Kidney (tissue), 14 donors: ENCODE measurements around the gene PCNA. TPM values are rescaled to one million over a fixed set of nuclear protein-coding genes. Genes with fewer than 3 reads are reported as not detected.

ENCODE experiments used
- DNase-seq, 5 donors: peaks; one replicate each; pipeline ENCODE4 v3.0.0-alpha.2; 2013 to 2020
- FAIRE-seq: peaks from 2 replicates; lab custom pipeline; 2012; peaks lifted over from hg19 to GRCh38; lab: Jason Lieb, UNC
- H3K27ac ChIP-seq, 2 donors: one replicate each; pipeline ENCODE4 v1.7.0; 2013; ENCODE audit warnings: low read depth in 2 of 2, low read length in 2 of 2, inconsistent platforms in 1 of 2
- H3K27me3 ChIP-seq: one replicate; pipeline ENCODE4 v1.7.1; 2013; ENCODE audit warnings: low read length, inconsistent platforms; ENCODE audit not compliant: control insufficient read depth, insufficient read depth
- H3K36me3 ChIP-seq, 3 donors: one replicate each; pipeline versions ENCODE4 v1.7.0 to v1.7.1; 2013; ENCODE audit warnings: low read length in 3 of 3, control low read depth in 1 of 3, inconsistent platforms in 1 of 3; ENCODE audit not compliant: insufficient read depth in 3 of 3, control insufficient read depth in 2 of 3
- H3K4me1 ChIP-seq, 3 donors: one replicate each; pipeline versions ENCODE4 v1.7.0 to v1.7.1; 2013; ENCODE audit warnings: low read length in 3 of 3, inconsistent platforms in 1 of 3, low read depth in 1 of 3; ENCODE audit not compliant: control insufficient read depth in 2 of 3, insufficient read depth in 2 of 3
- H3K4me3 ChIP-seq, 3 donors: one replicate each; pipeline versions ENCODE4 v1.7.0 to v1.8.1; 2013; ENCODE audit warnings: low read length in 3 of 3, control low read depth in 1 of 3, inconsistent platforms in 1 of 3
- H3K9ac ChIP-seq, 3 donors: one replicate each; pipeline versions ENCODE4 v1.7.0 to v1.7.1; 2013; ENCODE audit warnings: low read length in 3 of 3, control low read depth in 1 of 3, inconsistent platforms in 1 of 3
- H3K9me3 ChIP-seq, 3 donors: one replicate each; pipeline versions ENCODE4 v1.7.0 to v1.7.1; 2013; ENCODE audit warnings: low read length in 3 of 3, control low read depth in 1 of 3, inconsistent platforms in 1 of 3; ENCODE audit not compliant: control insufficient read depth in 2 of 3, insufficient read depth in 1 of 3
- intact Hi-C: fragments of 100-400 bp; cut with DNase I; formaldehyde crosslinking; loops from one replicate; pipeline ENCODE4 v1.11.1; 2022
- polyA plus RNA-seq: library from polyadenylated mRNA; stranded (reverse); fragments of 350-450 nt; fragmentation: Illumina TruSeq; extraction: RNeasy Lipid Tissue Mini Kit (QIAGEN cat#74804); gene quantifications from one replicate; pipeline ENCODE4 v1.2.3, GENCODE V29; 2014; ENCODE audit warnings: low read depth, low replicate concordance; ENCODE audit not compliant: insufficient read depth
- total RNA-seq: library from RNA; stranded (reverse); fragmentation: NEBNext Ultra II Directional; extraction: Animal tissue kit (Norgen Biotek cat#: 25700); gene quantifications from one replicate; pipeline ENCODE4 v1.2.1, GENCODE V29; 2021
- TF ChIP-seq, protein P1 (sequence below): IDR thresholded peaks from 3 replicates; pipeline ENCODE4 v1.5.1; 2012; ENCODE audit warnings: mild to moderate bottlenecking, moderate library complexity, borderline replicate concordance; ENCODE audit not compliant: insufficient read depth; ENCODE audit errors: extremely low read depth
- donor health status: control.
- donor health status: control.
- donor health status: control.
- donor health status: control.
- donor health status: control.
- donor health status: DM: yes; HTN: yes; CAD: no.
- donor health status: Normal renal cell carcinoma (clear cell type).

Gene PCNA
- total and polyA plus RNA-seq, 2 donors from 2014 or later, result 46.4 to 48.2 TPM

DNA sequence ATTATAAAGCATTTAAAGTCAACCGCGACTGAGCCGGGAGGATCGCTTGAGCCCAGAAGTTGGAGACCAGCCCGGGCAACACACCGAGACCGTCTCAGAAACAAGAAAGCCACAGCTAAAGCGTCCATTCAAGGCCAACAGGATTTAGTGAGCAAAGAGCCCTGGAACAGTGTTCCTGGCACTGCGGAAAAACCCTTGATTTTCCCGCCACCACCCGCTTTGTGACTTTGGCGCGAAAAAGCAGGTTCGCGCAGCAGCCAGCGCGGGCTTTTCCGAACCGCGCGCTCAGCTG, 669 bp downstream of the PCNA start:
- Histone ChIP-seq H3K36me3 (peaks cover 6 to 26% (median 12%) of the 10 kb centered on the region in 3 donors), H3K9ac (peak overlapping the region in 1 of 3 donors; percentile 57), H3K27me3 (no peaks in the 10 kb centered on the region), H3K27ac (no peak overlapping the region), H3K9me3 (no peaks in the 10 kb centered on the region), H3K4me1 (peaks cover 0 to 12% (median 9%) of the 10 kb centered on the region in 3 donors), H3K4me3 (peak overlapping the region; percentile 97 to 99 (median 97))
- intact Hi-C loops, result no loop called here
- TF ChIP-seq, protein P1, sequence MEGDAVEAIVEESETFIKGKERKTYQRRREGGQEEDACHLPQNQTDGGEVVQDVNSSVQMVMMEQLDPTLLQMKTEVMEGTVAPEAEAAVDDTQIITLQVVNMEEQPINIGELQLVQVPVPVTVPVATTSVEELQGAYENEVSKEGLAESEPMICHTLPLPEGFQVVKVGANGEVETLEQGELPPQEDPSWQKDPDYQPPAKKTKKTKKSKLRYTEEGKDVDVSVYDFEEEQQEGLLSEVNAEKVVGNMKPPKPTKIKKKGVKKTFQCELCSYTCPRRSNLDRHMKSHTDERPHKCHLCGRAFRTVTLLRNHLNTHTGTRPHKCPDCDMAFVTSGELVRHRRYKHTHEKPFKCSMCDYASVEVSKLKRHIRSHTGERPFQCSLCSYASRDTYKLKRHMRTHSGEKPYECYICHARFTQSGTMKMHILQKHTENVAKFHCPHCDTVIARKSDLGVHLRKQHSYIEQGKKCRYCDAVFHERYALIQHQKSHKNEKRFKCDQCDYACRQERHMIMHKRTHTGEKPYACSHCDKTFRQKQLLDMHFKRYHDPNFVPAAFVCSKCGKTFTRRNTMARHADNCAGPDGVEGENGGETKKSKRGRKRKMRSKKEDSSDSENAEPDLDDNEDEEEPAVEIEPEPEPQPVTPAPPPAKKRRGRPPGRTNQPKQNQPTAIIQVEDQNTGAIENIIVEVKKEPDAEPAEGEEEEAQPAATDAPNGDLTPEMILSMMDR, result no peak
- DNase-seq (no peak), FAIRE-seq (no peak)

DNA sequence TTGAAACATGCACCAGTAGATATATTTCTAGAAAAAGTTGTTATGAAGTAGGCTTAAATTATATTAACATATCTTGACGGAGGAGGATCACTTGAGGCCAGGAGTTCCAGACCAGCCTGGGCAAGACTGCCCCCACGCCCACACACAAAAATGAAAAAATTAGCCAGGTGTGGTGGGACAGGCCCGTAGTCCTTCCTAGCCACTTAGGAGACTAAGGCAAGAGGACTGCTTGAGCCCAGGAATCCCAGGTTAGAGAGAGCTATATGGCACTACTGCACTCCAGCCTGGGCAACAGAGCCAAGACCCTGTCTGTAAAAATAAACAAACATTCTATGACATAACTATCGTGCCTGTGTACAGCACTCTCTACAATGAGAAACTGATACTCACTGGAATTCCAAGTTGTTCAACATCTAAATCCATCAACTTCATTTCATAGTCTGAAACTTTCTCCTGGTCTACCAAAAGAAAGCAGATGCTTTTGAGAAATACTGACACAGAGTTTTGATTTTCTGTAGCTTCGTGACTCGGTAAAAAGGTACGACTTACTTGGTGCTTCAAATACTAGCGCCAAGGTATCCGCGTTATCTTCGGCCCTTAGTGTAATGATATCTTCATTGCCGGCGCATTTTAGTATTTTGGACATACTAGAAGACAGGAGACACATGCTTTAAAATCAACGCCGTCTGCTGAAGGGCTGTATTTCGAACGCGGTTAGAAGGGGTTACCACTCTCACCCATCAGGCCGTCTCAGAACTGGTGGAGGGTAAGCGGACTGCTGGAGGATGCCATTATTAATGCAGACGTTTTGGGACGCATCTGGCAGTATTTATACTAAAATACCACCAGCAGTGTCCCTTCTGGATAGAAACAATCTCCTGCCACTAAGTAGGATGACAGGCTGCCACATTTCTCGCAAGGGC, 1.3 kb downstream of the PCNA start:
- H3K4me3 ChIP-seq, result peak overlapping the region; percentile 97 to 99 (median 97)
- no peaks in the 10 kb centered on the region for H3K9me3 ChIP-seq
- H3K36me3 ChIP-seq, result peaks cover 6 to 26% (median 12%) of the 10 kb centered on the region in 3 donors
- no peak for FAIRE-seq
- H3K27ac ChIP-seq, result no peak overlapping the region
- intact Hi-C loops, result no loop called here
- peak overlapping the region in 1 of 3 donors; percentile 57 for H3K9ac ChIP-seq
- TF ChIP-seq, protein P1, result no peak
- peak in 2 of 5 donors; percentile 6 to 11 for DNase-seq
- no peaks in the 10 kb centered on the region for H3K27me3 ChIP-seq
- H3K4me1 ChIP-seq, result peaks cover 0 to 14% (median 9%) of the 10 kb centered on the region in 3 donors

DNA sequence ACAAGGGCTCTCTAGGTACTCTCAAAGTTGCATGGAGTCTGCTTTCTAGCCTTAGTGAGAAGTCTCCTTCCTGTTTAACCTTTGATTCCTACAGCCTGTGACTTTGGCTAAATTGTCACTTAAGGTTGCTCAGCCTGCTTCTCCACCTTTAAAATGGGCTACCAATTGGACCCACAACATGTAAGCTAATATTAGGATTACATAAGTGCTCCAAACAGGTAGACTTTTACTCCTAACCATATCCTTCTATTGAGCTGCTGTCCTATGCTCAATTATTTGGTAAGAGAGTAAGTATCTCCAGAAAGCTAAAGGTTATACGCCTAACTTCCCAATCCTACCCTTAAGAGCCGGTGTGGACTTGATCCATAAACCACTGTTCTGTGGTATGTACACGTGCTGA, 2.9 kb downstream of the PCNA start:
- Histone ChIP-seq H3K4me3 (no peak overlapping the region), H3K9me3 (no peaks in the 10 kb centered on the region), H3K9ac (no peak overlapping the region), H3K4me1 (peaks cover 0 to 16% (median 9%) of the 10 kb centered on the region in 3 donors), H3K27me3 (no peaks in the 10 kb centered on the region), H3K36me3 (peaks cover 6 to 26% (median 12%) of the 10 kb centered on the region in 3 donors), H3K27ac (no peak overlapping the region)
- TF ChIP-seq, protein P1, result no peak
- intact Hi-C loops, result no loop called here
- DNase-seq (no peak), FAIRE-seq (no peak)
